Measurements from ENCODE around the gene APBB2. TPM values are rescaled to one million over a fixed set of nuclear protein-coding genes. Genes with fewer than 3 reads are reported as not detected.
"Not testable (repeated sequence)": the region's sequence is repeated elsewhere in the genome, so short reads cannot be mapped to it uniquely, and the experiment has no call there.

The APBB2 gene
- total RNA-seq, 4 donors from 2014 or later = 12.2 to 29.2 (median 20.1) TPM

DNA sequence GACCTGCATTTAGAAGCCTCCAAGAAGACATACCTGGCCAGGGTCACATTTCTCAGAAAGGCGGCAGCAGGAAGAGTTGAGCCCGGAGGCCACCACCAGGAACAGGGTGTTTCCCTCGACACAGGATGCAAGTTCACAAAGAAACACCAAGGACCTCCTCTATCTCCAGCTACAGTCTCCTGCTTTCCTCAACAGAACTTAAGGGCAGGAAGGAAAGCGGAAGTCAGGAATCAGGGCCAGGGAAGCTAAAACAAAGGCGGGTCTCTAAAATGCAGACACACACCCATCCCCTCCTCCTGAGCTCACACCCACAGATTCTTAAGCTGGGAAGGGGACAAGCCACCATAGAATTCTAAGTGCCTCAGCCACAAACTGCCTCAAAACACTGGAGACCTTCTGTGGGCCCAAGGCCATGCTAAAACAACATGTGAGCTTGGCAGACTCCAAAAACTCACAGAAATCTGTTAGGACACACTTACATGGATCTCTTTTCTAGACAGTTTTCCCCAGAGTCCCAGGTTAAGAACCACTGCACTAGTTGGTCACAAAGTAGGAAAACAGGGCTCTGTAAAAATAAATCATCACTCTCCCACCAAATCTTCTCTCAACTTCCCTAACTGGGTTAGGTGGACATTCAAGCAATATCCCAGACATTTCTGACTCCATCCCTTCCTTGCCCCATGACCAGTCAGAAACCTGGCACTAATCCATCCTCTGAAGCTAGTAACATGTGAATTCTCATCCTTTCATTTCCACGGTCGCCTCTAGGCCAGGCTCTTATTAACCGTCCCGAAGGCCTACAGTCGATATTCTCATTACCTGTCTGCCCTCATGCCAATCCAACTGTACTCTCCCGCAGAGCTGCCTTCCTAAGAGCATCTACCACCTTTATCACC lies 163.2 kb downstream of the APBB2 start:
- peak overlapping the region in 2 of 4 donors; percentile 16 to 36 for H3K27ac ChIP-seq
- no peaks in the 10 kb centered on the region for H3K36me3 ChIP-seq
- 80 to 86% methylated on average over 10 to 11 of the region's 11 CpGs for WGBS, 2 donors
- H3K4me3 ChIP-seq = no peak overlapping the region
- peaks cover 0 to 15% (median 0%) of the 10 kb centered on the region in 3 donors for H3K4me1 ChIP-seq
- intact Hi-C loops (cut with DNase I) = no loop called here
- no peak for DNase-seq
- no peaks in the 10 kb centered on the region for H3K27me3 ChIP-seq
- TF ChIP-seq CTCF (IDR thresholded peaks at IDR 0.05) (no peak), POLR2A (IDR thresholded peaks at IDR 0.05) (no peak)
- no peaks in the 10 kb centered on the region for H3K9me3 ChIP-seq

DNA sequence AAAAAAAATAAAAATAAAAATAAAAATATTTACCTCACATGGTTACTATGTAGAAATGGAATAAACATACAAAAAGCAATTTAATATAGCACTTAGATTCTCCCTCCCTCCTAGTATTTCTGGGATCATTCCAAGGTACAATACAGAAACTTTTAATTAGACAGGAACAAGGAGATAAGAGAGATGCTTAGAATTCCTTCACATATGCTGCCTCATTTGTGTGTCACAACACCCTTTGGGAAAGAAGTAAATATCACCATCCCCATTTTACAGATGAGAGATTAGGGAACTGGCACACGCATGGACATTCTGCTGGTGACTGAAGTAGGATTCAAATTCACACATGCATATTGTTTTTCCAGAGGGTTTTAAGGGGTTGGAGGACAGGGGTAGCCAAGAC lies 164.2 kb downstream of the APBB2 start:
- H3K36me3 ChIP-seq = no peaks in the 10 kb centered on the region
- intact Hi-C loops (cut with DNase I) = no loop called here
- no peak overlapping the region for H3K27ac ChIP-seq
- DNase-seq = no peak
- H3K27me3 ChIP-seq = no peaks in the 10 kb centered on the region
- TF ChIP-seq POLR2A (IDR thresholded peaks at IDR 0.05) = no peak
- TF ChIP-seq CTCF (IDR thresholded peaks at IDR 0.05) = no peak
- H3K4me1 ChIP-seq = peaks cover 0 to 15% (median 0%) of the 10 kb centered on the region in 3 donors
- WGBS, 2 donors = 85 to 90% methylated on average over 1 of the region's 1 CpG
- no peaks in the 10 kb centered on the region for H3K9me3 ChIP-seq
- H3K4me3 ChIP-seq = no peak overlapping the region

- H3K9me3 ChIP-seq; intact Hi-C loops (cut with DNase I); H3K36me3 ChIP-seq; H3K27ac ChIP-seq; H3K4me3 ChIP-seq; DNase-seq; H3K27me3 ChIP-seq: not testable (repeated sequence)
- peaks cover 0 to 15% (median 0%) of the 10 kb centered on the region in 3 donors for H3K4me1 ChIP-seq
- no CpG with 5 or more reads among the region's 40 CpGs for WGBS, 2 donors
Observed at GRCh38 chr4:41049176-41049575, 165.2 kb downstream of the APBB2 start.

DNA sequence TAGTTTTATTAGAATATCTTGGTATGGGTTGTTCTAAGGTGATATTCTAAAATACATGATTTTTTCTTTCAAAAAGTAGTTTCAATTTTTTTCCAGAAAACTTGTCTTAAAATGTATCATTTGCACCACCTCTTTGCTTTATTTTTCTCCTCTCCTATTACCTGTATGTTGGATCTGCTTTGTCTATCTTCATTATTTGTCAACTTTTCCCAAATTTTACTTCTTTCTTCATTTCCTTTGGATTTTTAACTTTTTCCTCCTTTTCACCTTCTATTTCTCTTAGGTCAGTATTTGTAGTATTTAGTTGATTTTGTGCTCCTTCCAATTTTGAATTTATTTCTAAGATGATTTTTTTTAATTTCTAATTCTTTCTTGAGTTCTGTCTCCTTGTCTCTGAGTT lies 169.6 kb downstream of the APBB2 start:
- H3K27me3 ChIP-seq = no peaks in the 10 kb centered on the region
- TF ChIP-seq POLR2A (IDR thresholded peaks at IDR 0.05) (no peak), CTCF (IDR thresholded peaks at IDR 0.05) (no peak)
- no peaks in the 10 kb centered on the region for H3K36me3 ChIP-seq

GRCh38 chr4:41044165-41044564 lies 170.2 kb downstream of the APBB2 start:
- DNase-seq = no peak
- H3K27me3 ChIP-seq = no peaks in the 10 kb centered on the region
- H3K27ac ChIP-seq = no peak overlapping the region
- H3K4me3 ChIP-seq = no peak overlapping the region
- intact Hi-C loops (cut with DNase I) = no loop called here
- no peaks in the 10 kb centered on the region for H3K36me3 ChIP-seq
- no peaks in the 10 kb centered on the region for H3K9me3 ChIP-seq
- H3K4me1 ChIP-seq = no peaks in the 10 kb centered on the region
- peak in 1 of 6 experiments; percentile 27 for TF ChIP-seq CTCF (IDR thresholded peaks at IDR 0.05)
- no peak for TF ChIP-seq POLR2A (IDR thresholded peaks at IDR 0.05)

More for the DNA sequence above, 169.6 kb downstream of the APBB2 start:
- Histone ChIP-seq H3K4me1 (no peaks in the 10 kb centered on the region), H3K27ac (no peak overlapping the region), H3K4me3 (no peak overlapping the region), H3K9me3 (no peaks in the 10 kb centered on the region)
- no peak for DNase-seq
- intact Hi-C loops (cut with DNase I) = no loop called here
